ENCODE results near the gene POU3F1. TPM values are rescaled to one million over a fixed set of nuclear protein-coding genes. Genes with fewer than 3 reads are reported as not detected.

POU3F1 gene
- total and polyA plus RNA-seq, 2 donors (not counting 1 experiment from before 2014, with no cell fraction given), result 0.63 to 3.8 TPM

DNA sequence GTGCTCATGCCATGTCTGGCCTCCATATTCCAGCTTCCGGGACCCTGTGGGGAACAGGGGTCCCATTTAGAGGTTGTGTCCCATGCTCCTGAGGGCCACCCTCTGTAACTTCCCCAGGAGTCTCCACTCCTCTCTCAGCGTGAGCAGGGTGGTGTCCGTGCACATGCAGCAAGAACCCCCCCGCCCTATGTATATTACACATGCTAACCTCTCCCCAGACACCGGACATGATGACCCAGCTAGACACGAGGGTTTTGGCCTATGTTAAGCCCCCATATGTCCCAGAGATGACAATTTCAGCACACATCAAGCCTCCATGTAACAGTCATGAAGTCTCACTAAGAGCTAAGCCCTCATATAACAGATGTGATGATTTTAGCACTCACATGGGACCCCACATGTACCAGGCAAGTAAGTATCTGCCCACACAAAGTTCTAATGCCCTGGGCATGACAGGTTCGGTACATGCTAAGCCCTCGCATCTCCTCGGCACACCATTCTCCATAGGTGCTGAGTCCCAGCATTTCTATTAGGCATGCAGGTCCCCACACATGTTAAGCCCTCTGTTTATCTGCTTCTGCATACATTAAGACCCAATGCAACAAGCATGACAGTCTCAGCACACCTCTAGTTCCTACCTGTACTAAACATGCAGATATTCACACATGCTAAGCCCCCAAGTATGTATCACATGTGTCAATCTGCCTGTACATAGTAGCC is 48.3 kb downstream of the POU3F1 start:
- TF ChIP-seq, protein P1, sequence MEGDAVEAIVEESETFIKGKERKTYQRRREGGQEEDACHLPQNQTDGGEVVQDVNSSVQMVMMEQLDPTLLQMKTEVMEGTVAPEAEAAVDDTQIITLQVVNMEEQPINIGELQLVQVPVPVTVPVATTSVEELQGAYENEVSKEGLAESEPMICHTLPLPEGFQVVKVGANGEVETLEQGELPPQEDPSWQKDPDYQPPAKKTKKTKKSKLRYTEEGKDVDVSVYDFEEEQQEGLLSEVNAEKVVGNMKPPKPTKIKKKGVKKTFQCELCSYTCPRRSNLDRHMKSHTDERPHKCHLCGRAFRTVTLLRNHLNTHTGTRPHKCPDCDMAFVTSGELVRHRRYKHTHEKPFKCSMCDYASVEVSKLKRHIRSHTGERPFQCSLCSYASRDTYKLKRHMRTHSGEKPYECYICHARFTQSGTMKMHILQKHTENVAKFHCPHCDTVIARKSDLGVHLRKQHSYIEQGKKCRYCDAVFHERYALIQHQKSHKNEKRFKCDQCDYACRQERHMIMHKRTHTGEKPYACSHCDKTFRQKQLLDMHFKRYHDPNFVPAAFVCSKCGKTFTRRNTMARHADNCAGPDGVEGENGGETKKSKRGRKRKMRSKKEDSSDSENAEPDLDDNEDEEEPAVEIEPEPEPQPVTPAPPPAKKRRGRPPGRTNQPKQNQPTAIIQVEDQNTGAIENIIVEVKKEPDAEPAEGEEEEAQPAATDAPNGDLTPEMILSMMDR (IDR thresholded peaks at IDR 0.05), result no peak
- TF ChIP-seq EZH2 (IDR thresholded peaks at IDR 0.05; ENCODE audit: borderline replicate concordance, insufficient read depth, low read depth, low read length, poor library complexity, severe bottlenecking), result no peak
- Mint-ChIP-seq H3K9me3 (ENCODE audit: insufficient read depth) (no peaks in the 10 kb centered on the region), H3K27me3 (peaks cover 2% of the 10 kb centered on the region), H3K4me1 (peaks cover 15% of the 10 kb centered on the region), H3K4me3 (no peak overlapping the region), H3K27ac (no peak overlapping the region)
- H3K9me3 ChIP-seq (ENCODE audit: control extremely low read depth in 1 of 3, control insufficient read depth in 2 of 3, insufficient read depth in 1 of 3, low read length in 2 of 3), result no peaks in the 10 kb centered on the region
- H3K27ac ChIP-seq (ENCODE audit: low read length in 2 of 2), result no peak overlapping the region
- no peak overlapping the region for H3K4me3 ChIP-seq (ENCODE audit: control extremely low read depth in 1 of 5, extremely low read depth in 1 of 5, insufficient read depth in 1 of 5, low read depth in 2 of 5, low read length in 4 of 5)
- WGBS (ENCODE audit: insufficient coverage), result 89% methylated on average over 9 of the region's 9 CpGs
- no peaks in the 10 kb centered on the region for H3K27me3 ChIP-seq (replicated peaks in 1 of 4; ENCODE audit: control extremely low read depth in 1 of 4, control insufficient read depth in 3 of 4, insufficient read depth in 4 of 4, low read length in 3 of 4)
- H4K20me1 ChIP-seq (ENCODE audit: control insufficient read depth, insufficient read depth, low read length, poor library complexity, severe bottlenecking), result no peaks in the 10 kb centered on the region
- no peak for ATAC-seq (ENCODE audit: low read depth)
- intact Hi-C loops (cut with micrococcal nuclease), result loop anchor here (10.0 kb wide), 1 partner anchor 477 kb away; no protein-coding TSS in a partner anchor
- peaks cover 9 to 15% of the 10 kb centered on the region in 2 donors for H3K4me1 ChIP-seq (ENCODE audit: control insufficient read depth in 2 of 2, insufficient read depth in 2 of 2, low read length in 2 of 2)
- ChIA-PET CTCF (no interaction called here), POLR2A (interaction anchor here (0.6 kb wide), 1 partner anchor 14 kb away, joined by 11 read pairs; no protein-coding TSS in a partner anchor)
- no peak overlapping the region for H3K9ac ChIP-seq (ENCODE audit: low read length)
- no peaks in the 10 kb centered on the region for H3K36me3 ChIP-seq (replicated peaks in 1 of 2; ENCODE audit: control extremely low read depth in 1 of 2, control insufficient read depth in 1 of 2, extremely low read depth in 1 of 2, insufficient read depth in 2 of 2, low read length in 1 of 2)
- H3K4me2 ChIP-seq (replicated peaks; ENCODE audit: low read depth, low read length, poor library complexity, severe bottlenecking), result no peak overlapping the region
- H3K79me2 ChIP-seq (ENCODE audit: control insufficient read depth, insufficient read depth, low read length), result no peaks in the 10 kb centered on the region
- H2AFZ ChIP-seq (ENCODE audit: insufficient read depth, low read depth, low read length, poor library complexity, severe bottlenecking), result no peak overlapping the region
- no peak for DNase-seq

Data from B cell (primary cell).